Right lobe of liver (tissue), 6 donors: ENCODE results near the gene RBM10. TPM values are rescaled to one million over a fixed set of nuclear protein-coding genes. Genes with fewer than 3 reads are reported as not detected.

ENCODE experiments used
- ATAC-seq, 4 donors: fragments of 200-7000 bp; cut with Tn5 transposase; one replicate each; pipeline ENCODE4 v1.9.1; 2020; ENCODE audit warnings: mild to moderate bottlenecking in 4 of 4, moderate library complexity in 4 of 4
- DNase-seq, 3 donors: peaks; one replicate each; pipeline ENCODE4 v3.0.0-alpha.2; 2020
- H3K27ac ChIP-seq, 3 donors: fragments of 200-600 bp; one replicate each; pipeline ENCODE4 v1.8.0; 2022
- H3K27me3 ChIP-seq, 2 donors: fragments of 200-600 bp; one replicate each; pipeline ENCODE4 v1.8.0; 2022
- H3K36me3 ChIP-seq, 4 donors: fragments of 200-600 bp; sonication (generic) in 1 of 4; one replicate each; pipeline versions ENCODE4 v1.5.1 to v1.8.0; 2017 to 2022; ENCODE audit warnings: control low read depth in 1 of 4
- H3K4me1 ChIP-seq, 4 donors: fragments of 200-600 bp; sonication (generic) in 1 of 4; one replicate each; pipeline versions ENCODE4 v1.5.1 to v1.8.0; 2017 to 2022; ENCODE audit warnings: control low read depth in 1 of 4
- H3K4me3 ChIP-seq, 3 donors: fragments of 200-600 bp; one replicate each; pipeline ENCODE4 v1.8.0; 2022
- H3K9me3 ChIP-seq, 4 donors: fragments of 200-600 bp; sonication (generic) in 1 of 4; one replicate each; pipeline versions ENCODE4 v1.5.1 to v1.8.0; 2017 to 2022; ENCODE audit warnings: control low read depth in 1 of 4
- POLR2A ChIP-seq: fragments of 450-650 bp; IDR thresholded peaks from one replicate; pipeline ENCODE4 v1.6.1; 2017; ENCODE audit warnings: antibody characterized with exemption, mild to moderate bottlenecking
- WGBS: methylation state at CpG from one replicate; pipeline ENCODE4 v1.1.6; 2018; ENCODE audit warnings: low coverage, low lambda C conversion rate; ENCODE audit not compliant: insufficient coverage; ENCODE audit errors: missing lambda C conversion rate; 5-methylcytosine and 5-hydroxymethylcytosine counted together
- intact Hi-C, 2 donors: fragments of 100-400 bp; cut with DNase I; formaldehyde crosslinking; loops; one replicate each; pipeline versions ENCODE4 v1.11.2 to v1.14.1; 2022
- total RNA-seq, 6 experiments: library from RNA; depleted of rRNA in 2 of 6; stranded (reverse); fragments of >200 nt in 2 of 6; fragmentation: NEBNext Ultra II Directional in 3 of 6; extraction: Animal tissue kit (Norgen Biotek cat#: 25700) in 3 of 6; gene quantifications; one replicate each; pipeline versions ENCODE4 v1.1.0 to v1.2.4, GENCODE V29; 2016 to 2023
- TF ChIP-seq, protein P1 (sequence below), 4 donors: fragments of 200-600 bp in 3 of 4; fragments of 450-650 bp in 1 of 4; IDR thresholded peaks; one replicate each; pipeline versions ENCODE4 v1.5.1 to v1.8.0; 2016 to 2022; ENCODE audit warnings: antibody characterized with exemption in 4 of 4, mild to moderate bottlenecking in 2 of 4
- donor health status: DM: no; HTN: yes; CAD: no.
- donor health status: DM: no; HTN: no; CAD: no.
- donor health status: DM: no; HTN: no; CAD: no.
- donor health status: DM: no; HTN: yes; CAD: no.
- donor health status: DM: no; HTN: yes; CAD: no.

The RBM10 gene
- total RNA-seq, 6 experiments from 2014 or later, result 12.5 to 20.8 (median 15.2) TPM

DNA sequence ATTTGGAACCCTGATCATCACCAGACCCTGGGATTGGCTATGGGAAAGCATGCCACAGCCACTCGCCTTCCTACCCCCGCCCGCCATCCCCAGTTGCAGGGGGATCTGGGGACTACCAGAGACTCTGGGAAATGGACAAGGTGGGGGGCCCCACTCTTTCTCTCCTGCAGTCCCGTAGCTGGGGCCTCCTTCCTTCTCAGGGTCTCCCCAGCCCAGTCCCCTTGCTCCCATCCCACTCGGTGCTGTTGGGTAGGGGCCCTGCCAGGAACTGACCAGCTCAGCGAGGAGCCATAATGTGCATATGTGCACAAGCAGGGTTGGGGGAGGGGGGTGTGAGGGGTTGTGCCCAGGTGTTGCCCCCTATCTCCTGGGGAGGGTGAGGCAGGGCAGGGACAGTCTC, 84.4 kb downstream of the RBM10 start:
- 90% methylated on average over 2 of the region's 6 CpGs for WGBS
- Histone ChIP-seq H3K4me3 (no peak overlapping the region), H3K9me3 (no peaks in the 10 kb centered on the region), H3K36me3 (peaks cover 0 to 35% (median 8%) of the 10 kb centered on the region in 4 donors), H3K4me1 (no peaks in the 10 kb centered on the region), H3K27ac (no peak overlapping the region), H3K27me3 (no peaks in the 10 kb centered on the region)
- intact Hi-C loops, result no loop called here
- ATAC-seq (no peak), DNase-seq (peak in 1 of 3 donors; percentile 41)
- TF ChIP-seq, protein P1, sequence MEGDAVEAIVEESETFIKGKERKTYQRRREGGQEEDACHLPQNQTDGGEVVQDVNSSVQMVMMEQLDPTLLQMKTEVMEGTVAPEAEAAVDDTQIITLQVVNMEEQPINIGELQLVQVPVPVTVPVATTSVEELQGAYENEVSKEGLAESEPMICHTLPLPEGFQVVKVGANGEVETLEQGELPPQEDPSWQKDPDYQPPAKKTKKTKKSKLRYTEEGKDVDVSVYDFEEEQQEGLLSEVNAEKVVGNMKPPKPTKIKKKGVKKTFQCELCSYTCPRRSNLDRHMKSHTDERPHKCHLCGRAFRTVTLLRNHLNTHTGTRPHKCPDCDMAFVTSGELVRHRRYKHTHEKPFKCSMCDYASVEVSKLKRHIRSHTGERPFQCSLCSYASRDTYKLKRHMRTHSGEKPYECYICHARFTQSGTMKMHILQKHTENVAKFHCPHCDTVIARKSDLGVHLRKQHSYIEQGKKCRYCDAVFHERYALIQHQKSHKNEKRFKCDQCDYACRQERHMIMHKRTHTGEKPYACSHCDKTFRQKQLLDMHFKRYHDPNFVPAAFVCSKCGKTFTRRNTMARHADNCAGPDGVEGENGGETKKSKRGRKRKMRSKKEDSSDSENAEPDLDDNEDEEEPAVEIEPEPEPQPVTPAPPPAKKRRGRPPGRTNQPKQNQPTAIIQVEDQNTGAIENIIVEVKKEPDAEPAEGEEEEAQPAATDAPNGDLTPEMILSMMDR (IDR thresholded peaks at IDR 0.05), result no peak
- no peak for TF ChIP-seq POLR2A

DNA sequence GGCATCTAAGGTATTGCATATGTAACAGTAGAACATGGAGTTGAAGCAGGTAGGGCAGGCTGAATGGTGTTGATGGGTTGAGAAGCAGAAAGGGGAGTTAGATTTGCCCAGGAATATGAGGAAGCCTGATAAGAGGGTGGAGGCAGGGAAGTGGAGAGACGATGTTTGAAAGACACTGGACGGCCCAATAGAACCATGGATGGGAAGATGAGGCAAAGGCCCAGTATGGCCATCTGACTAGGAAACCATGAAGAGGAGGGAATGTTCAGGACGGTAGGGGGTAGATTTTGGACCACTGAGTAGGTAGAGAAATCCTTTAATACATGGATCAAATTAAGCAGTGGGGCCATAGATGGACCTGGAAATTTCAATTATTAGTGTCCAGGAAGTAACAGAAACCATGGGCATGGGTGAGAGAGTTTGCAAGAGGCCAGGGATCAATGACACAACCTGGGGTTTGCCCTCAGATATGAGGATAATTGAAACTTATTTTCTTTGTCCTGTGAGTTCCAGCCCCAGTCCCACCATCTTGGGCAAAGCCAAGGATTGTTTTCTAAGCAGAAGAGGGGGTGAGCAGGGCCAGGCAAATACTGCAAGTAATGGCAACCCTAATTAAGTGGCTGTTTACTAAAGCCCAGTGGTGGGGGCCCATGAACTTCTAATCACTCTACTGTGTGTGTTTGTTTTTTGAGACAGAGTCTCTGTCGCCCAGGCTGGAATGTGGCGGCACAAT, 85.3 kb downstream of the RBM10 start:
- DNase-seq, result no peak
- Histone ChIP-seq H3K27me3 (no peaks in the 10 kb centered on the region), H3K9me3 (no peaks in the 10 kb centered on the region), H3K27ac (no peak overlapping the region), H3K36me3 (peaks cover 0 to 26% (median 4%) of the 10 kb centered on the region in 4 donors), H3K4me3 (no peak overlapping the region), H3K4me1 (no peaks in the 10 kb centered on the region)
- TF ChIP-seq, protein P1 (IDR thresholded peaks at IDR 0.05), result no peak
- no peak for TF ChIP-seq POLR2A
- WGBS, result 83% methylated on average over 5 of the region's 5 CpGs
- ATAC-seq, result no peak
- intact Hi-C loops, result no loop called here

DNA sequence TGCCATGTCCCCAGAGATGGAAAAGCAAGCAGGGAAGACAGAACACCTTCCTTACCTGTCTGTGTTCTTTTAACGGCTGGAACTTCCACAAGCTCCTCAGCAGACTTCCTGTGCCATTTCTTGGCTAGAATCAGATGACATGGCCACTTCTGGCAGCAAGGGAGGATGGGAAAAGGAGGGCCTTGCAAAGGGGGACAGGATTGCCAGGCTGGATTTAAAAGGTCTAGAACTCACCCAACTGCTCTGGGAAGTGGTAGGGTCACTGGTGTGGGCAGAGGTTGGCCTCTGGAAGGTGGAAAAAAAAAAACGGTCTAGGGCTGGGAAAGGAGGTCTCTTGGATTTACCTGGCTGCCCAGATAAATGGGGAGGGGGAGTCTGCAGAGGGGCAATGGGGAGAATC, 86.1 kb downstream of the RBM10 start:
- intact Hi-C loops, result no loop called here
- no peak for DNase-seq

DNA sequence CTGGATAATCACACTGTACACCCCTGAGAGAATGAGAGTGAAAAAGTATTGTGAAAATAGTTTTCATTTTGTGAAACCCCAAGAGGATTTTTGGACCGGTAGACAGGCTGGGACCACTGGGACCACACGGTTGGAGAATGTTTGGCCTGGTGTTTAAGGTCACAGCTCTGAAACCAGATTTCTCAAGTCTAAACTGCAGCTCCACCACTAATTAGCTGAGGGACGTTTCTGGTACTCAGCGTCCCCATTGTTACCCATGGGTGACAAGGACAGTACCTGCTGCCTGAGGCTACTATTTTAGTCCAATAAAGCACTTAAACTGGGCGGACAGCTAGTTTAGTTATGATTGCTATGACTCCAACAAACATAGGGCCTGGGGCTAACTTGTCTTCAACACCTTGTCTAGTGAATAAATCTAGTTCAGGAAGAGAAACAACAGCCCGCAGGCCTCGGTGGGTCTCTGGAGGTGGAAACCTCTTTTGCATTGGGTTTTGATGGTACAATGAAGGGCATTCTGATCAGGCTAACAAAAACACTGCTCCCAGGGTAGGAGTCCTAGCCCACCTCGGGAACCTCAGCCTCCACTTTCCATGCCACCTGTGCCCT, 87.3 kb downstream of the RBM10 start:
- Histone ChIP-seq H3K4me1 (no peaks in the 10 kb centered on the region), H3K9me3 (no peaks in the 10 kb centered on the region), H3K36me3 (peaks cover 0 to 8% (median under 1%) of the 10 kb centered on the region in 4 donors), H3K27me3 (no peaks in the 10 kb centered on the region), H3K4me3 (peak overlapping the region; percentile 33 to 60 (median 48)), H3K27ac (peak overlapping the region; percentile 77 to 97 (median 92))
- ATAC-seq (no peak), DNase-seq (peak in 1 of 3 donors; percentile 14)
- intact Hi-C loops, result no loop called here
- 72% methylated on average over 5 of the region's 8 CpGs for WGBS
- TF ChIP-seq POLR2A, result no peak
- TF ChIP-seq, protein P1 (IDR thresholded peaks at IDR 0.05), result no peak

More for the DNA sequence above, 86.1 kb downstream of the RBM10 start:
- no peaks in the 10 kb centered on the region for H3K9me3 ChIP-seq
- WGBS, result 53% methylated on average over 2 of the region's 2 CpGs
- no peaks in the 10 kb centered on the region for H3K27me3 ChIP-seq
- H3K36me3 ChIP-seq, result peaks cover 0 to 18% (median 2%) of the 10 kb centered on the region in 4 donors
- H3K27ac ChIP-seq, result no peak overlapping the region
- H3K4me1 ChIP-seq, result no peaks in the 10 kb centered on the region
- ATAC-seq, result no peak
- no peak overlapping the region for H3K4me3 ChIP-seq
- TF ChIP-seq POLR2A, result no peak
- TF ChIP-seq, protein P1 (IDR thresholded peaks at IDR 0.05), result no peak
